Neural progenitor cell (in vitro differentiated cells): ENCODE results near the gene BTBD6.

Source experiments
- CTCF ChIP-seq: fragments of 200-600 bp; sonication (generic); IDR thresholded peaks from 2 replicates; pipeline ENCODE4 v1.5.1; 2017; ENCODE audit warnings: antibody characterized with exemption, mild to moderate bottlenecking
- EZH2 ChIP-seq: fragments of 200-600 bp; sonication (generic); IDR thresholded peaks from 2 replicates; pipeline ENCODE4 v1.6.1; 2017; ENCODE audit warnings: antibody characterized with exemption, mild to moderate bottlenecking, moderate library complexity
- EZH2phosphoT487 ChIP-seq: fragments of 200-600 bp; sonication (generic); IDR thresholded peaks from 2 replicates; pipeline ENCODE4 v1.6.1; 2017; ENCODE audit warnings: antibody characterized with exemption

DNA sequence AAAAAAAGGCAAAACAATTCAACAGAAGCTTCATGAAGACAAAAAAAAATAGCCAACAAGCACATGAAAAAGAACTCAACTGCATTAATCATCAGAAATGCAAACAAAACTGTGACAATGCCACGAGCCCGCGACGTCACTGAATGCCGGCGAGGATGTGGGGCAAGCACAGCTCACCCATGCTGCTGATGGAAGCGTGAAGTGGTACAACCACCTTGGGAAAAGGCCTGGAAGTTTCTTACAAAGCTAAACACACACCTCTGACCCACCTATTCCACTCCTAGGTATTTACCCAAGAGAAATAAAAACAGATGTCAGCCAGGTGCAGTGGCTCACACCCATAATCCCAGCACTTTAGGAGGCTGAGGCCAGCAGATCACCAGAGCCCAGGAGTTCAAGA lies 10.5 kb downstream of the BTBD6 start:
- no peak for TF ChIP-seq CTCF
- no peak for TF ChIP-seq EZH2
- TF ChIP-seq EZH2phosphoT487, result no peak
